Upper lobe of left lung (tissue), 6 donors: Measurements from ENCODE around the gene DLEC1. TPM values are rescaled to one million over a fixed set of nuclear protein-coding genes. Genes with fewer than 3 reads are reported as not detected.
A peak's percentile ranks its signal among the peaks of the same experiment; 100 is the strongest.

ENCODE experiments used
- ATAC-seq, 2 donors: fragments of 200-7000 bp; cut with Tn5 transposase; one replicate each; pipeline ENCODE4 v1.9.1; 2022; ENCODE audit warnings: mild to moderate bottlenecking in 2 of 2, moderate library complexity in 2 of 2; ENCODE audit not compliant: low FRiP score in 2 of 2
- DNase-seq, 2 donors: peaks; one replicate each; pipeline ENCODE4 v3.0.0-alpha.2; 2019 to 2020
- H3K27ac ChIP-seq, 4 donors: fragments of 200-600 bp; sonication (generic); one replicate each; pipeline ENCODE4 v1.5.1; 2016 to 2019
- H3K27me3 ChIP-seq, 4 donors: fragments of 200-600 bp; sonication (generic); one replicate each; pipeline ENCODE4 v1.5.1; 2017 to 2019
- H3K36me3 ChIP-seq, 4 donors: fragments of 200-600 bp; sonication (generic); one replicate each; pipeline ENCODE4 v1.5.1; 2016 to 2019
- H3K4me1 ChIP-seq, 4 donors: fragments of 200-600 bp; sonication (generic); one replicate each; pipeline ENCODE4 v1.5.1; 2018 to 2019
- H3K4me3 ChIP-seq, 4 donors: fragments of 200-600 bp; sonication (generic); one replicate each; pipeline ENCODE4 v1.5.1; 2017 to 2019; ENCODE audit warnings: mild to moderate bottlenecking in 2 of 4, moderate library complexity in 1 of 4
- H3K9me3 ChIP-seq, 4 donors: fragments of 200-600 bp; sonication (generic); one replicate each; pipeline ENCODE4 v1.5.1; 2018 to 2019
- CTCF ChIP-seq, 6 experiments: fragments of 450-650 bp in 4 of 6; fragments of 200-600 bp in 2 of 6; sonication (generic) in 2 of 6; IDR thresholded peaks; one replicate each; pipeline ENCODE4 v1.5.1; 2016 to 2019; ENCODE audit warnings: antibody characterized with exemption in 6 of 6
- EP300 ChIP-seq, 4 donors: sonication (generic); formaldehyde crosslinking; IDR thresholded peaks; one replicate each; pipeline ENCODE4 v1.5.1; 2017; ENCODE audit warnings: antibody characterized with exemption in 4 of 4, control low read depth in 2 of 4
- POLR2A ChIP-seq, 4 donors: fragments of 450-650 bp; IDR thresholded peaks; one replicate each; pipeline ENCODE4 v1.5.1; 2016 to 2017; ENCODE audit warnings: antibody characterized with exemption in 4 of 4, mild to moderate bottlenecking in 2 of 4
- POLR2AphosphoS5 ChIP-seq, 2 donors: sonication (generic); formaldehyde crosslinking; IDR thresholded peaks; one replicate each; pipeline ENCODE4 v1.5.1; 2017; ENCODE audit warnings: antibody characterized with exemption in 2 of 2
- WGBS, 2 donors: methylation state at CpG; one replicate each; pipeline ENCODE4 v1.1.5; 2017 to 2018; 5-methylcytosine and 5-hydroxymethylcytosine counted together
- total RNA-seq, 6 donors: library from RNA; depleted of rRNA in 4 of 6; stranded (reverse); fragments of >200 nt in 4 of 6; gene quantifications; one replicate each; pipeline versions ENCODE4 v1.1.0 to v1.2.1, GENCODE V29; 2016 to 2021
- donor health status: DM: no; HTN: no; CAD: no; lungs with moderate emphysema.
- donor health status: DM: no; HTN: yes; CAD: no; lungs with severe emphysema.

The DLEC1 gene
- total RNA-seq, 6 donors from 2014 or later, result 2.3 to 34.8 (median 14.3) TPM

GRCh38 chr3:38043486-38043885, 4.5 kb downstream of the DLEC1 start:
- H3K36me3 ChIP-seq, result no peaks in the 10 kb centered on the region
- no peaks in the 10 kb centered on the region for H3K27me3 ChIP-seq
- no peaks in the 10 kb centered on the region for H3K9me3 ChIP-seq
- no peak for ATAC-seq
- TF ChIP-seq POLR2AphosphoS5 (IDR thresholded peaks at IDR 0.05), result no peak
- TF ChIP-seq POLR2A (IDR thresholded peaks at IDR 0.05), result no peak
- no peak for TF ChIP-seq EP300 (IDR thresholded peaks at IDR 0.05)
- no peak for TF ChIP-seq CTCF (IDR thresholded peaks at IDR 0.05)
- H3K27ac ChIP-seq, result no peak overlapping the region
- no peak for DNase-seq
- 75 to 84% methylated on average over 4 of the region's 4 CpGs for WGBS, 2 donors
- H3K4me1 ChIP-seq, result peaks cover 12 to 20% (median 16%) of the 10 kb centered on the region in 4 donors
- H3K4me3 ChIP-seq, result no peak overlapping the region

GRCh38 chr3:38046027-38046426, 7.0 kb downstream of the DLEC1 start:
- no peak overlapping the region for H3K4me3 ChIP-seq
- peaks cover 0 to 10% (median 6%) of the 10 kb centered on the region in 4 donors for H3K4me1 ChIP-seq
- no peaks in the 10 kb centered on the region for H3K27me3 ChIP-seq
- no peak for TF ChIP-seq EP300 (IDR thresholded peaks at IDR 0.05)
- TF ChIP-seq CTCF (IDR thresholded peaks at IDR 0.05), result no peak
- no peak for TF ChIP-seq POLR2A (IDR thresholded peaks at IDR 0.05)
- no peak for TF ChIP-seq POLR2AphosphoS5 (IDR thresholded peaks at IDR 0.05)
- ATAC-seq (no peak), DNase-seq (no peak)
- H3K36me3 ChIP-seq, result no peaks in the 10 kb centered on the region
- no peak overlapping the region for H3K27ac ChIP-seq
- H3K9me3 ChIP-seq, result no peaks in the 10 kb centered on the region
- WGBS, 2 donors, result 91 to 92% methylated on average over 4 of the region's 4 CpGs

GRCh38 chr3:38046821-38047220, 7.8 kb downstream of the DLEC1 start:
- DNase-seq (no peak), ATAC-seq (no peak)
- Histone ChIP-seq H3K4me3 (no peak overlapping the region), H3K4me1 (peaks cover 0 to 10% (median 6%) of the 10 kb centered on the region in 4 donors), H3K9me3 (no peaks in the 10 kb centered on the region), H3K36me3 (no peaks in the 10 kb centered on the region), H3K27me3 (no peaks in the 10 kb centered on the region), H3K27ac (no peak overlapping the region)
- WGBS, 2 donors, result 94 to 95% methylated on average over 2 of the region's 2 CpGs
- no peak for TF ChIP-seq CTCF (IDR thresholded peaks at IDR 0.05)
- no peak for TF ChIP-seq POLR2AphosphoS5 (IDR thresholded peaks at IDR 0.05)
- TF ChIP-seq POLR2A (IDR thresholded peaks at IDR 0.05), result no peak
- no peak for TF ChIP-seq EP300 (IDR thresholded peaks at IDR 0.05)

- Histone ChIP-seq H3K27ac (no peak overlapping the region), H3K4me1 (peaks cover 0 to 10% (median 6%) of the 10 kb centered on the region in 4 donors), H3K36me3 (no peaks in the 10 kb centered on the region), H3K4me3 (no peak overlapping the region), H3K9me3 (no peaks in the 10 kb centered on the region), H3K27me3 (no peaks in the 10 kb centered on the region)
- DNase-seq (no peak), ATAC-seq (no peak)
- TF ChIP-seq POLR2A (IDR thresholded peaks at IDR 0.05), result no peak
- TF ChIP-seq EP300 (IDR thresholded peaks at IDR 0.05), result no peak
- no peak for TF ChIP-seq POLR2AphosphoS5 (IDR thresholded peaks at IDR 0.05)
- TF ChIP-seq CTCF (IDR thresholded peaks at IDR 0.05), result no peak
- 73 to 76% methylated on average over 2 of the region's 2 CpGs for WGBS, 2 donors
Observed at GRCh38 chr3:38047896-38048295, 8.9 kb downstream of the DLEC1 start.

GRCh38 chr3:38049358-38050126, 10.5 kb downstream of the DLEC1 start:
- H3K9me3 ChIP-seq, result no peaks in the 10 kb centered on the region
- H3K4me3 ChIP-seq, result no peak overlapping the region
- H3K27ac ChIP-seq, result peak overlapping the region in 1 of 4 donors; percentile 30
- peaks cover 3 to 15% (median 8%) of the 10 kb centered on the region in 4 donors for H3K4me1 ChIP-seq
- ATAC-seq (no peak), DNase-seq (no peak)
- H3K27me3 ChIP-seq, result no peaks in the 10 kb centered on the region
- WGBS, 2 donors, result 71 to 85% methylated on average over 4 of the region's 4 CpGs
- TF ChIP-seq EP300 (IDR thresholded peaks at IDR 0.05), result no peak
- no peak for TF ChIP-seq POLR2A (IDR thresholded peaks at IDR 0.05)
- no peak for TF ChIP-seq CTCF (IDR thresholded peaks at IDR 0.05)
- no peak for TF ChIP-seq POLR2AphosphoS5 (IDR thresholded peaks at IDR 0.05)
- H3K36me3 ChIP-seq, result no peaks in the 10 kb centered on the region
